ENCODE data around the gene CCDC185.

DNA sequence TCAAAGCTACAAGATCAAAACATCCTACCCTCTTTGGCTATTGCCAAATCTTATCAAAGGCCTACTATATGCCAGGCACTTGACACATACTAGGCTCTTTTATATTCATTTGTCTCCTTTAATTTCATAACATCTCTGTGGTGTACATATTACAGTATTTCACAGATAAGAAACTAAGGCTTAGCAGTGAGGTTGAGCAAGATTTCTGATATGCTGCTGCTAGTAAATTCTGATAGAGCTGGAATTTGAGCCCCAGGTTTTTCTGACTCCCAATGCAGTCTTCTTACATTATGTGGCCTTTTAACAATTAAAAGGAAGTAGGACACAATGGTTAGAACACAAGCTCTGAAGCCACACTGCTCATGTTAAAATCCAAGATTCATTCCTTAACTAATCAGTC is 16.8 kb downstream of the CCDC185 start:
- TF ChIP-seq CTCF (CRISPR knock-in tag; IDR thresholded peaks at IDR 0.05) (no peak), BHLHE40 (IDR thresholded peaks at IDR 0.05; ENCODE audit: low read length) (no peak), MXD4 (CRISPR knock-in tag; IDR thresholded peaks at IDR 0.05) (no peak), ZNF407 (CRISPR knock-in tag; IDR thresholded peaks at IDR 0.05; ENCODE audit: not compliant biosample characterization) (no peak), NONO (IDR thresholded peaks at IDR 0.05) (no peak), NONO (CRISPR knock-in tag; conservative IDR thresholded peaks at IDR 0.05) (no peak), E2F5 (CRISPR knock-in tag; conservative IDR thresholded peaks at IDR 0.05) (no peak), HDAC2 (CRISPR knock-in tag; IDR thresholded peaks at IDR 0.05) (no peak), NR2C2 (CRISPR knock-in tag; IDR thresholded peaks at IDR 0.05; ENCODE audit: borderline replicate concordance) (no peak), CC2D1A (CRISPR knock-in tag; IDR thresholded peaks at IDR 0.05) (no peak)
- TF ChIP-seq, protein P1, sequence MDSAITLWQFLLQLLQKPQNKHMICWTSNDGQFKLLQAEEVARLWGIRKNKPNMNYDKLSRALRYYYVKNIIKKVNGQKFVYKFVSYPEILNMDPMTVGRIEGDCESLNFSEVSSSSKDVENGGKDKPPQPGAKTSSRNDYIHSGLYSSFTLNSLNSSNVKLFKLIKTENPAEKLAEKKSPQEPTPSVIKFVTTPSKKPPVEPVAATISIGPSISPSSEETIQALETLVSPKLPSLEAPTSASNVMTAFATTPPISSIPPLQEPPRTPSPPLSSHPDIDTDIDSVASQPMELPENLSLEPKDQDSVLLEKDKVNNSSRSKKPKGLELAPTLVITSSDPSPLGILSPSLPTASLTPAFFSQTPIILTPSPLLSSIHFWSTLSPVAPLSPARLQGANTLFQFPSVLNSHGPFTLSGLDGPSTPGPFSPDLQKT (CRISPR knock-in tag; IDR thresholded peaks at IDR 0.05; ENCODE audit: borderline replicate concordance), result no peak
- TF ChIP-seq, protein P2, sequence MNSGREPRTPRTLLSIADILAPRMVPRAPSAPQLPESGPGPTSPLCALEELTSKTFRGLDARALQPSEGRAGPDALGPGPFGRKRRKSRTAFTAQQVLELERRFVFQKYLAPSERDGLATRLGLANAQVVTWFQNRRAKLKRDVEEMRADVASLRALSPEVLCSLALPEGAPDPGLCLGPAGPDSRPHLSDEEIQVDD (CRISPR knock-in tag; IDR thresholded peaks at IDR 0.05; ENCODE audit: borderline replicate concordance), result no peak
- TF ChIP-seq, protein P3, sequence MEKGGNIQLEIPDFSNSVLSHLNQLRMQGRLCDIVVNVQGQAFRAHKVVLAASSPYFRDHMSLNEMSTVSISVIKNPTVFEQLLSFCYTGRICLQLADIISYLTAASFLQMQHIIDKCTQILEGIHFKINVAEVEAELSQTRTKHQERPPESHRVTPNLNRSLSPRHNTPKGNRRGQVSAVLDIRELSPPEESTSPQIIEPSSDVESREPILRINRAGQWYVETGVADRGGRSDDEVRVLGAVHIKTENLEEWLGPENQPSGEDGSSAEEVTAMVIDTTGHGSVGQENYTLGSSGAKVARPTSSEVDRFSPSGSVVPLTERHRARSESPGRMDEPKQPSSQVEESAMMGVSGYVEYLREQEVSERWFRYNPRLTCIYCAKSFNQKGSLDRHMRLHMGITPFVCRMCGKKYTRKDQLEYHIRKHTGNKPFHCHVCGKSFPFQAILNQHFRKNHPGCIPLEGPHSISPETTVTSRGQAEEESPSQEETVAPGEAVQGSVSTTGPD (CRISPR knock-in tag; IDR thresholded peaks at IDR 0.05), result no peak

All from HepG2 (cell line).